AG08395 (cell line): ENCODE data around the gene GOSR1.
"Not testable (repeated sequence)": the region's sequence is repeated elsewhere in the genome, so short reads cannot be mapped to it uniquely, and the experiment has no call there.

ENCODE experiments used
- DNase-seq: peaks from one replicate; pipeline ENCODE4 v3.0.0; 2012; ENCODE audit warnings: mixed read lengths, low spot score

Gene GOSR1

DNA sequence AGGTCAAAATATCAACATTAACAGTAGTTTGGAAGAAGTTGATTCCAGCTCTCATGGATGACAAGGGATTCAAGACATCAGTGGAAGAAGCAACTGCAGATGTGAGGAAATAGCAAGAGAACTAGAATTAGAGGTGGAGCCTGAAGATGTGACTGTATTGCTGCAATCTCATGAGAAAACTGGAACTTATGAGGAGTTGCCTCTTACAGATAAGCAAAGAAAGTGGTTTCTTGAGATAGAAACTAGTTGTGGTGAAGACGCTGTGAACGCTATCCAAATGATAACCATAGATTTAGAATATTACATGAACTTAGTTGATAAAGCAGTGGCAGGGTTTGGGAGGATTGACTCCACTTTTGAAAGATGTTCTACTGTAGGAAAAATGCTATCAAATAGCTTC, 67.8 kb downstream of the GOSR1 start:
- DNase-seq, result no peak

DNA sequence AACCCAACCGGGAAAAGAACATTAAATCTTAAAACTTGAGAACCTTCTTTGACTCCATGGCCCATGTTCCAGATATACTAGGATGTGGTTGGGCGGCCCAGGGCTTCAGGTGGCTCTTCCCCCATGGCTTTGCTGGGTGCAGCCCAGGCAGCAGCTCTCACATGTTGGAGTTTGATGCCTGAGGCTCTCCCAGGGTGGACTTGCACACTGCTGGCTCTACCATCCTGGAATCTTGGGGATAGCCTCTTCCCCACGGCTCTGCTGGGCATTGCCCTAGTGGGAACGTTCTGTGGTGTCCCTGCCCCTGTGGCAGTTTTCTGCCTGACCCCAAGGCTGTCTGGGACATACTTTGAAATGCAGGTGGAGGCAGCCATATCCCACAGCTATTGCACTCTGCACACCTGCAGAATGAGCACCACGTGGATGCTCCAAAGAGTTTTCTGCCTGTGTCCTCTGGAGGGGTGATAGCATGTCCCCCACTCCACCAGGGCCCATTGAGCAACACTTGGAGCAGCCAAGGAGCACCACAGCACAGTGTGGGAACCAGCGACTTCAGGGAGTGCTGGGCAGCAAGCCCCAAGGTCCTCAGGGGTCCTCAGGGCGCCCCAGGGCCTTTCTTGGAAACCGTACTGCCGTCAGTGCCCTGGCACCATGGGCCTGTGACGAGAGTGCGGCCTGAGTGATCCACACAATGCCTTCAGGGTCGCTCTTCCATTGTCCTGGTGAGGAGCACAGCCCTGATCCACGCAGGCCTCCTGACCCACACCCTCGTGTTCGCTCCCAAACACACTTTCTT, 70.8 kb downstream of the GOSR1 start:
- DNase-seq, result no peak

DNA sequence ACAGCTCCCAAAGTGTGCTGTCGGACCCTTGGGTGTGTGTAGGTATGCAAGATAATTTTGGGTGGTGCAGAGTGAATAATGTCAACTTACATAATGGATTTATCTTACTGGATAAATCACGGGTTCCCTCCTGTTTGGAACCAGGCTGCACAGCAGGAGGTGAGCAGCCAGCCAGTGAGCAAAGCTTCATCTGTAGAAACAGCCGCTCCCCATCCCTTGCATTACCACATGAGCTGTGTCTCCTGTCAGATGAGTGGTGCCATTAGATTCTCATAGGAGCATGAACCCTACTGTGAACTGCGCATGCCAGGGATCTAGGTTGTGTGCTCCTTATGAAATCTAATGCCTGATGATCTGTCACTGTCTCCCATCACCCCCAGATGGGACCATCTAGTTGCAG, 72.0 kb downstream of the GOSR1 start:
- DNase-seq, result not testable (repeated sequence)

DNA sequence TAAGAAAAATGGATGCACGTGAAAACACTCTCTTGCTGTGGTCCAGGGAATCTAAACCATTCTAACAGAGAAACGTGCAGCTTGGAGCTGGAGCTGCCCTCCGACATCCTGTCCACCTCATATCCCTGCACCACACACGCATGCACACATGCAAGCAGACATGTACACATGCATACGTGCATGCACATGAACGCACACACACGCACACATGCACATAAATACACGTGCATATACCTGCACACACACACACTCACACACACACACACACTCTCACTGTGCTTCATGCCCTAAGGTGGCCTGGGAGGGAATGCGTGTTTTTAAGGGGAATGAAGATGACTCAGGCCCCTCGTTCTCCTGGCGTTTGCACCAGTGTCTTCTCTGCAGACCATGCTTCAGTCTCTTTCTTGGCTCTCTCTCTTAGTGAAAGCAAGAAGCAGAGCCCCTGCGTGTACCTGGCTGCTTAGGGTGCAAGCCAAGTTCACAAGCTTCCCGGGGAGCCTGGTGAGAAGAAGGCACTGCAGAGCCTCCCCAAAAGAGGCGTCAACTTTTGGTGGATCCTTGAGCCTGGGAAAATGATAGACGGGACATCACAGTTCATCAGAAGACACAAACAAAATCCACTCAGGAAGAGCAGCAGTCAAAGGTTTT, 72.8 kb downstream of the GOSR1 start:
- no peak for DNase-seq

DNA sequence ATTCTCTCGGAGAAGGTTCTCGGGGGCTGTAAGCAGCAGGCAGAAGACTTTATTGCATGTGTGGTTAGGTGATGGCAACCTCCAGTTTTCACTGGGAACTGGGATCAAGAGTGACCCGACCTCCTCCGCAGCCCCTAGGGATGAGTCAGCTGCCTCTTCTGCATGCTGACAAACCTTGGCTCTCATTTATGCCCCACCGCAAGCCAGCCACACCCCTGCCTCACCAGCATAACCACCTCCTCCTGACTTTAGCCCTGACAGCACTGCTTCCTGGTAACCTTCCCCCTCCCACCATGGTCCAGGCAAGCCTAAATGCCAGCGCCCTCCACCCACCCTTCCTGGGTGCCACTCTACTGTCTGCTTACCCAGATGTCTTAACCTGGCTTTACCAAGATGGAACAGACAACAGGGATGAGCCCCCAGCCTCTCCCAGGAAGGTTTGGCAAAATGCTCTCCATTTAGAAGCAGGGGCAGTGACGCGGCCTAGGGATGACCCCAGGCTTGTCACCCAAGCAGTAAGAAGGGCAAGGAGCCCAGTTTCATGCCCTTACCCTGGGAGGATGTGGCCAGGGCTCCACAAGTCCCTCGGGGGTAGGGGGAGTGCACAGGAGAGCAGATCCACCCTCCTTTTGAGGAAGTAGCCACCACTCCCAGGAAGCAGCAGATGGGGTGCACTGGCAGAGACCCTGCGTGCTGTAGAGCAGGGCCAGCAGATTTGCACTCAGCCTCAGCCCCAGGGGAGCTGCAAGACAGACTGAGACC, 73.5 kb downstream of the GOSR1 start:
- peak; percentile 30 for DNase-seq

DNA sequence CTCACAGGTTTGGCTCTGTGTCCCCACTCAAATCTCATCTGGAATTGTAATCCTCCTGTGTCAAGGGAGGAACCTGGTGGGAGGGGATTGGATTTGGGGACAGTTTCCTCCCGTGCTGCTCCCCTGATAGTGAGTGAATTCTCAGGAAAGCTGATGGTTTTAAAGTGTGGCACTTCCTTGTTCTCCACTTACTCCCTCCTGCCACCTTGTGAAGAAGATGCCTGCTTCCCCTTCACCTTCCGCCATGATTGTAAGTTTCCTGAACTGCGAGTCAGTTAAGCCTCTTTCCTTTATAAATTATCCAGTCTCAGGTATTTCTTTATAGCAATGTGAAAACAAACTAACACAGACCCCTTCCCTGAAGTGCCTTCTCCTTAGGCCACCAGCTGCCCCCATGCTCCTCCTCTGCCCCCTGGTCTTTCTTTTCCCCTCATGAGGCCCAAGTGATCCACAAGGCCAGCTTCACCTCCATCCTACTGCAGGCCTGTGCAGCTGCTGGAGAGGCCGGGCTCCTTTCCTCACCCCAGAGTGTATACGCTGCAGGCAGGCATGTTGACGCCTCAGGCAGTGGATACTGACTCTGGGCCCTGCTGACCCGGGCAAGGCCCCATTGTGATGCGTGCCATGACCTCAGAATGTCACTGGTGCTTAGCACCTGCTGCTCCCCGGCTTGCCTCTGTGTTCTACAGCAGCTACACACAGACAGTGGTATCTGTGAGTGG, 74.2 kb downstream of the GOSR1 start:
- not testable (repeated sequence) for DNase-seq

DNA sequence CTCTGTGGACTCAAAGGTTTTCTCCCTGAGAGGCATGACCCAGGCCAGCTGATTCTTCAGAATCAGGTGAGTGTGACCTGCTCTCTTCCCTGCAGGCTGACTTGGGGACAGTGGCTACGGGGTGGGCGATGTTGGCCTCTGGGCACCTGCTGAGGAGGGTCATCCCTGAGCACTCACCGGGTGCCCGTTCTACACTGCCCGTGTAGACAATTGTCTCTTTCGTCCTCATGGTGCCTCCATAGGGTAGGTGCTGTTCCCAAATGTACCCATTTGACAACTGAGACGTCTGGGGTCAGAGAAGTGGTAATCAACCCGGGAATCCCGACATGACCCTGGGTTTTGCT, 74.8 kb downstream of the GOSR1 start:
- DNase-seq, result no peak

DNA sequence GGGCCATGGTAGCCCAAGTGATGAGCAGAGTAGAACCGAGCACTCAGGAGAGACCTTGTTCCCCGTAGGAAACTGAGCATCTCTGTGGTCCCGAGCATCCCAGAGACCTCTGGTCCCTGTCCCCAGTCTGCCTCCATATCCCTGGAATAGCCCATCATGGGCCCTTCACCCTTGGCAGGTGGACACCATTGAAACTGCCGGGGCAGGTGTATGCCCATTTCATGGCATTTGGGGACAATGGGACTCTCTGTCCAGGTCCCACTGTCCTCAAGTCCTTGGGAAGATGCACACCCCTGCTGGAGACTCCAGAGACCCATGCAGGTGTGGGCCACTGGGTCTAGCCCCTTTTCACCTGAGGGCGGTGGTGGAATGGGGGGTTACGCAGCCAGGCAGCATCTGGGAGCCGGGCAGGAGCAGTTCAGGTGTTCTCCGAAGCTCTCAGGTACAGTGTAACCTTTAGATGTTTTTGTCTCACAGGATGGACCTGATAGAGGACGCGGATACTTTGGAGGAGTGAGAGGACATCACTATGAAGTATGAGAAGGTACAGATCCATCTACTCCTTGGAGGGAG, 75.9 kb downstream of the GOSR1 start:
- no peak for DNase-seq

DNA sequence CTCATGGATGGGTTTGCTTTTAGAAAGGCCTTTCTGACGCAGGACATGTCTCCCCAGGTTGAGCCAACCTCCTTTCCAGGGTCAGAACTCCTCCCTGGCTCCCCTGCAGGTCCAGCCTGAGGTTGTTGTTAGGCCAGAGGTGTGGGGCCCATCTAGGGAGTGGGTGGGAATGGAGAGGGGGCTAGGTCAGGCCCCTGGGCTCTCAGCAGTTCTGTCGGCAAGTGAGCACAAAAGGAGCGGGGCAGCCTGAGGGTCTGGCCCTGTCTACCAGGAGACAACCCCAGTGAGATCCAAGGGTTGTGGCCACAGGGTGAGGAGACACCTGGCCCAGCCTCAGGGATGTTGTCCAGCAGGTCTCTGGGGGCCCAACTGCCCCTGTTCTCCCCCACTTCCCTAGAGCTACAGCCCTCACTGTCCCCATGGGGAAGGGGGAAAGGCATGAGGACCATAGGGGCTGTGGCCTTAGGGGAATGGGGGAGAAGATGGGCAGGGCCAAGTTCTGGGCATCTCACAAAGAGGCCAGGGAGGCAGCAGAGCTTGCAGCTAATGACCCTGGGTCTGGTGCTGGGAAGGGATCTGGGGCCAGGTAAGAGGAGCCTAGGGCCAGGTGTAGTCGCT, 76.7 kb downstream of the GOSR1 start:
- DNase-seq, result not testable (repeated sequence)

DNA sequence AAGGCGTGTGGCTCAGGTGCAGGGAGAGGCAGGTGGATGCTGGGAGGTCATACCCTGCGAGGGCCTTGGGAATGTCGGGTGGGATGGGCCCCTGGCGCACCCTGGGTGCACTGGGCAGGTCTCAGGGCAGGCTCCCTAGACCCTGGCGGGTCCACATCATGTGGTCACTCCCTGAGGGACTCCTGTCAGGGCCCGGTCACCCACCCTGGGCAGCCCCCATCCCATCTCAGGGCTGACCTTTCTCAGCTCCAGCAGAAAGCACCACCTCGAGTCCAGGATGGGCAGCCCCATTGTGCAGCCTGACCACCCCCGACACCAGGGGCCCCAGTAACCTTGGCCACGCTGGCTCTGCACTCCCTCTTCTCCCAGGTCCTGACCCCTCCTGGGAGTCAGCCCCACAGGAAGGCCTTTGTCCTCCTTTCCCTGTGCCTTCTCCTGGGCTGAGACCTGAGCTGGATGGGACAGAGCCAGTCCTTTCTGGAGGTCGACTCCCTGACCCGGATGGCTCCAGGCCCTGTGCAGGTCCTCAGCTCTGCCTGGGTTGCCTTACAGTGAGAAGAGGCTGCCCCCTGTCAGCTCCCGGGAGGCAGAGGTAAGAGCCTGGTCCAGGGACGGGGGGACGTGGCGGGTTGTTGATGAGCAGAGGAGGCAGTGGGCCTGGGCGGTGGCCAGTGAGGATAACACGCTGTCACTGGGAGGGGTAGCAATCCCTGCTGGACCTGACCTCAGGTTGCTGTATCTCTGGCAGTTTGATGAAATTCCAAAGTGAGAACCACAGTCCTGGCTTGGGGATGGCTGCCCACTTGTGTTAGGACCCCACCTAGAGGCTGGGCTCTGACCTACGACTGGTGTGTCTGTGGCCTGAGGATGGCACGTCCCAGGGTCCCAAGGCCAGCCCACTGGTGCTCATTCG, 77.9 kb downstream of the GOSR1 start:
- peak; percentile 15 for DNase-seq

DNA sequence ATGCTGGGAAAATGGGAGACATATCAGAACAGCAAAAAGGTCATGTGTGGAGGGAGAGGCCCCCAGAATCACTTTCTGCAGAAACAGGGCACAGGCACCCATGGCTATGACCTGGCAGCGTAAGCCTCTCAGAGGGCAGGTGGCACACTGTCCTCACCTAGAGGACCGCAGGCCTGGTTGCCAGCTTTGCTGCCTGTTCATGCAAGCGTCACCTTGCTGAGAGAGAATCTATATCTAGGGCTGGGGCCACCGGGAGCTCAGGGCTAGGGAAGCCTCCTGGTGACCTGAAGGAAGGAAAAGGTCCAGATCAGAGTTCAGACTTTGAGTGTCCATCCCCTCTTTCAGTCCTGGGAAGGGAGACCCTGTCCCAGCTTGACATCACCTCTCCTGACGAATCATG, 78.7 kb downstream of the GOSR1 start:
- DNase-seq, result no peak

DNA sequence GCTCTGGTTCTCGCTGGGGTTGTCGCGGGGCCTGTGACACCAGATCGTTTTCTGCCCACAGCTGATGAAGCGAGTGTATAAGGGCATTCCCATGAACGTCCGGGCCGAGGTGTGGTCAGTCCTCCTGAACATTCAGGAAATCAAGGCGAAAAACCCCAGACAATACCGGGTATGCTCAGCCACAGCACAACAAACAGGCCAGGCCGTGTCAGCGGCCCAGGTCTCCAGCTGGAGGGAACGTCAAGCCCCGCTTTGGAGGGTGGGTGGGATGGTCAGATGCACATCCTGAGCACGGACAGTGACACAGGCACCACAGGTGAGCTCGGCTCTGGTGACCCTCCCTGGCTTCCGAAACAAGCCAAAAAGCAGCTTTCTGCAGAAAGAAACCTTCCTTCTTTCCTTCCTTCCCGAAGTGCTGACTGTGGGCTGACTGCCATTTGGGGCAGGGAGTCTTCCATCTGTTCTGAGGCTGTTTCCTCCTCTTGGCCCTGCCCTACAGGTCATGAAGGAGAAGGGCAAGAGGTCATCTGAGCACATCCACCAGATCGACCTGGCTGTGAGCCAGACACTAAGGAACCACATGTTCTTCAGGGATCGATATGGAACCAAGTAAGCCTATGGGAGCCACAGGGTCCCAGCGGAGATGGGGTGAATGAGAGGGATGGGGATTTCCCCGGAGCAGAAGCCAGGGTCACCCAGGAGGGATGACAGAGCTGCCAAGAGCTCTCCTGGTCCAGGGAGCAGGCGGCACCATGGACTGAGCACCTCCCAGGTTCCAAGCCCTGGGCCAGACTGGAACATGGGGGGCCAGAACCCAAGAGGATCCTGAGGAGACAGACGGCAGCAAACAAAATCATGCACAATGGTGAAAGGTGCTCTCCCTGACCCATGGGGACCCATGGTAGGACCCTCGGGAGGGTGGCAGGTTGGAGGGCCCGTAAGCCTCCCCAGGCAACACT, 79.4 kb downstream of the GOSR1 start:
- no peak for DNase-seq

DNA sequence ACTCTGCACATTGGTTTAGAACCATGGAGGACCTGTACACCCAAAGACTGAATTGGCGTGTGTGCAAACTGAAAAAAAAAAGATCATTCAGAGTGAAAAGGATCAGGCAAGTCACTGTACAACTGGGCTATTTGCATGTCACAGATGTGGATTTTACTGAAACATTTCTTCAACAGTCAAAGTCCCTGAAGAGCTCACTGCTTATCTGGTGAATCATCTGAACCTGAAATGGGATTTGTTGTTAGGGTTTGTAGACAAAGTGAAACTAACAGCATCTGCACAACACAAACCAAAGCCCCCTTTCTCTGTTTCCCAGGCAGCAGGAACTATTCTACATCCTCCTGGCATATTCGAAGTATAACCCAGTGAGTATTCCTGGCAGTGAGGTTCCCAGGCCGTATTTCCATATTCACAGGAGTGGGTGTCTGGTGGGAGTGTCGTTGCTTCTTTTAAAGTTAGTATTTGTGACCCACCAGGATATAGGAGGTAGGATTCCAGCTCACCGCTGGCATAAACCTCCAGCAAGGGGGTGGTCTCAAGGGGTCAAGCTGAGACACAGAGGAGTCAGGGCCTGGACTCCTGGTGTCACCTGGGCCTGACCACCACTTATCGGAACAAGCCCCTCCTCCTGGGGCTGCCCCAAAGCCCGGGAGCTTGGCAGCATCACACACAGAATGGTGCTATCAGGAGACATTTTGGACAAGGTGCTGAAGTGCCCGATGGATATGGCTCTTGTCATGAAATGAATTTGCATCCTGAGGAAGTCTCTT, 80.9 kb downstream of the GOSR1 start:
- no peak for DNase-seq

DNA sequence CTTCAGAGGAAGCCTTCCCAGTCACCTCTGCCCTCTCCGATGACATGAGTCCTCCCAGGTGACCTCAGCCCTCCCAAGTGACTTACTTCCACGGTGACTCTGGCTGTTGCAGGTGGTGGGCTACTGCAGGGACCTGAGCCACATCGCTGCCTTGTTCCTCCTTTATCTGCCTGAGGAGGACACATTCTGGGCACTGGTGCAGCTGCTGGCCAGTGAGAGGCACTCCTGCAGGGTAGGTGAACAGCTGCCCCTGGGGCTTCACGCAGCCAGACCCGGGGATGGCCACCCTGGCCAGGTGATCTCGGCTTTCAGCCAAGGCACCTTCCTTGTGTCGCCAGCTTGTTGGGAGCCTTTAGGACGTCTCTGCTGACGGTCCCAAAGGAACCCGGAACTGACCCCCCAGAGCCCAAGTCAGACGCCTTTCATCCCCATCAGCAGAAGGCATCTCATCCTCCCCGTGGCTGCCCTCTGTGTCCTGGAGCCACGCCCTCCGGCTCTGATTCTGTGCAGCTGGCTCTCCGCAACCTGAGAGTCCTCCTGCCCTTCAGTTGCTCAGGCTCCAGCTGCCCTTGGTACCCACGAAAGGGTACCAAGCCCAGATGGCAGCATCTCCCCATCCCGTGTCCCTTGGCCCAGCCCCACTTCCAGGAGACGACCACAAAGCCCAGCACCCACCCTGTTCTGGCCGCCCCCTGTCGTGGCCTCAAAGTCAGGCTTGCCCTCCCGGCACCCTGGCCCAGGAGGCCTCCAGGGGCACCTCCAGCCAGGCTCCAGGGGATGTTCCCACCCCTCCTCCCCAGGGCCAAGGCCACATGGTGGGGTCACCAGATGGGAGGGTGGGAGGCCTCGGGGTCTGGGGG, 81.7 kb downstream of the GOSR1 start:
- no peak for DNase-seq

DNA sequence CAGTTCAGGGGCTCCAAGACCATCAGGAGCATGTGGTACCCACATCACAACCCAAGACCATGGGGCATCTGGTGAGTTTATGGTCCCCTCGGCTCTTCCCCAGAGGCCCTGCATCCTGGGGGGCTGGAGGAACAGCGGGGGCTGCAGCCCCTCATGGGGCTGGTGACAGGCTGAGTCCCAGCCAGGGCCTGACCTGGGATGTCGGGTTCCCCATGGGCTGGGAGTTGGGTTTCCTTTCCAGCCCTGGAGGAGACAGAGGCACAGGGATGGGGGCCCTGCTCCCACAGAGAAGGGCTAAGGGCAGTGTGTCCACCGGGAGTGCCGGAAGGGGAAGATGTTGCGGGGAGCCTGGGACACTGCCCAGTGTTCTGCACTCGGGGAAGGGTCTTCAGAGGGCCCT, 82.4 kb downstream of the GOSR1 start:
- DNase-seq, result no peak

DNA sequence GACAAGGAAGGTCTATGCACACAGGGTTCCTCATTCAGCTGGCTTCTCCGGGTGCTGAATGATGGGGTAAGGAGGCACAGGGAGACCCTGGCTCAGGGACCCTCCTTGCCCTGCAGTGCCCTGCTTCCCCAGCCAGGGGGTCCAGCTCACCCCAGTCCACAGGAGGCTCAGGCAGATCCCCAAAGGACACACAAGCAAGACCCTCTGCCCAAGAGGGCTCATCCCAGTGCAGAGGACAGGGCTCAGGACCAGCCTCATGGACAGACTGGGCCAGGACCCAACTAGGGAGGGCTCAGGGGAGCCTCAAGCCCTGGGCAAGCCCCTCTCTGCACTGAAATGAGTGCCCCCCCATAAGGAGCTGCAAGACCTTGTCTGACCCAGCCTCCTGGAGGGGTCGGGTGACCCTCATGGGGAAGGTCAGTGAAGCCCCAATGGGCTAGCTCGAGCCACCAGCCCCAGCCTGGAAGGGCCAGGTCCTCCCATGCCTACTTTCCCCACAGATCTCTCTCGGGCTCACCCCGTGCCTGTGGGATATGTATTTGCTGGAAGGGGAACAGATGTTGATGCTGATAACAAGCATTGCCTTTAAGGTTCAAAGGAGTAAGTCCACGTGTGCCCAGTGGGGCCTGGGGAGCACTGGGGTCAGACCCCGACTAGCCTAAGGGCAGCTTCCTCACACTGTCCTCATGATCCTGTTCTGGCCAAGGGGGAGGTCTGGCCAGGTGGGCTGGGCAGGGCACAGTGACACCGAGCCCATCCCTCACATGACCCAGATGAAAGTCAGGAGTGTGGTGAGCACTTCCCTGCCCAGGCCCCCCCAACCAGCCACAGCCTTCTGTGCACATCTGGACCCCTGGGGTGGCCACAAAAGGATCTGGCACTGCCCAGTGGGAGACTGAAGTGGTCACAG, 83.2 kb downstream of the GOSR1 start:
- not testable (repeated sequence) for DNase-seq

DNA sequence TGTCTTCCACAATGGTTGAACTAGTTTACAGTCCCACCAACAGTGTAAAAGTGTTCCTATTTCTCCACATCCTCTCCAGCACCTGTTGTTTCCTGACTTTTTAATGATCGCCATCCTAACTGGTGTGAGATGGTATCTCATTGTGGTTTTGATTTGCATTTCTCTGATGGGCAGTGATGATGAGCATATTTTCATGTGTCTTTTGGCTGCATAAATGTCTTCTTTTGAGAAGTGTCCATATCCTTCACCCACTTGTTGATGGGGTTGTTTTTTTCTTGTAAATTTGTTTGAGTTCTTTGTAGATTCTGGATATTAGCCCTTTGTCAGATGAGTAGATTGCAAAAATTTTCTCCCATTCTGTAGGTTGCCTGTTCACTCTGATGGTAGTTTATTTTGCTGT, 84.6 kb downstream of the GOSR1 start:
- not testable (repeated sequence) for DNase-seq
